OCI-LY7 (cell line): ENCODE data around the gene LYPD8.

Experiments used
- CTCF ChIP-seq: fragments of 200-600 bp; sonication (generic); conservative IDR thresholded peaks from 2 replicates; pipeline ENCODE4 v1.5.1; 2014; ENCODE audit warnings: mild to moderate bottlenecking, antibody characterized with exemption, low read length, moderate library complexity, mixed read lengths
- EZH2phosphoT487 ChIP-seq: fragments of 200-600 bp; sonication (generic); IDR thresholded peaks from 2 replicates; pipeline ENCODE4 v1.6.1; 2018; ENCODE audit warnings: low read depth, borderline replicate concordance, mild to moderate bottlenecking, mixed run types, antibody characterized with exemption, low read length, moderate library complexity, mixed read lengths

GRCh38 chr1:248775441-248775840 is 19.9 kb upstream of the LYPD8 start:
- TF ChIP-seq EZH2phosphoT487, result no peak
- TF ChIP-seq CTCF, result no peak
